Keratinocyte (primary cell): ENCODE results near the gene MRPL24. TPM values are rescaled to one million over a fixed set of nuclear protein-coding genes. Genes with fewer than 3 reads are reported as not detected.

ENCODE experiments used
- DNase-seq: peaks from one replicate; pipeline ENCODE4 v3.0.0-alpha.2; 2011; ENCODE audit warnings: low read depth, missing footprints, low spot score
- FAIRE-seq: peaks from 2 replicates; lab custom pipeline; 2011; peaks lifted over from hg19 to GRCh38; lab: Jason Lieb, UNC
- H2AFZ ChIP-seq: 2 replicates; pipeline ENCODE4 v1.6.0; 2012; ENCODE audit warnings: low read length, control low read depth, inconsistent platforms; ENCODE audit not compliant: control insufficient read depth
- H3K27ac ChIP-seq: 2 replicates; pipeline ENCODE4 v1.5.1; 2011; ENCODE audit warnings: low read length; ENCODE audit not compliant: control insufficient read depth, insufficient read depth
- H3K27me3 ChIP-seq: 3 replicates; pipeline ENCODE4 v1.6.0; 2011; ENCODE audit warnings: low read length; ENCODE audit not compliant: control insufficient read depth, insufficient read depth; ENCODE audit errors: extremely low read depth
- H3K36me3 ChIP-seq, 2 experiments: 2 replicates in 1 of 2; 3 replicates in 1 of 2; pipeline ENCODE4 v1.5.1; 2011; ENCODE audit warnings: low read length in 2 of 2, mild to moderate bottlenecking in 1 of 2; ENCODE audit not compliant: control insufficient read depth in 2 of 2, insufficient read depth in 2 of 2; ENCODE audit errors: extremely low read depth in 1 of 2
- H3K4me1 ChIP-seq: 3 replicates; pipeline ENCODE4 v1.5.1; 2011; ENCODE audit warnings: low read length; ENCODE audit not compliant: control insufficient read depth, insufficient read depth; ENCODE audit errors: extremely low read depth
- H3K4me2 ChIP-seq: 3 replicates; pipeline ENCODE4 v1.6.0; 2011; ENCODE audit warnings: low read depth, low read length; ENCODE audit not compliant: control insufficient read depth, insufficient read depth; ENCODE audit errors: extremely low read depth
- H3K4me3 ChIP-seq, 3 experiments: fragments of 200-600 bp in 1 of 3; sonication (generic) in 1 of 3; 2 replicates in 2 of 3; 3 replicates in 1 of 3; pipeline ENCODE4 v1.5.1; 2011 to 2016; ENCODE audit warnings: low read length in 3 of 3, mild to moderate bottlenecking in 3 of 3, control low read depth in 2 of 3, inconsistent platforms in 1 of 3, low read depth in 1 of 3, mixed read lengths in 1 of 3, mixed run types in 1 of 3, moderate library complexity in 1 of 3; ENCODE audit not compliant: control insufficient read depth in 2 of 3, insufficient read depth in 2 of 3; ENCODE audit errors: extremely low read depth in 1 of 3
- H3K79me2 ChIP-seq: 2 replicates; pipeline ENCODE4 v1.6.0; 2012; ENCODE audit warnings: low read length; ENCODE audit not compliant: control insufficient read depth, insufficient read depth
- H3K9ac ChIP-seq: 3 replicates; pipeline ENCODE4 v1.6.0; 2011; ENCODE audit warnings: low read length; ENCODE audit not compliant: control insufficient read depth, insufficient read depth; ENCODE audit errors: extremely low read depth
- H3K9me1 ChIP-seq: 3 replicates; pipeline ENCODE4 v1.6.0; 2011; ENCODE audit warnings: low read length; ENCODE audit not compliant: control insufficient read depth, insufficient read depth; ENCODE audit errors: extremely low read depth
- H3K9me3 ChIP-seq: 2 replicates; pipeline ENCODE4 v1.5.1; 2012; ENCODE audit warnings: low read depth, low read length; ENCODE audit not compliant: control insufficient read depth
- H4K20me1 ChIP-seq: 3 replicates; pipeline ENCODE4 v1.6.0; 2011; ENCODE audit warnings: low read length; ENCODE audit not compliant: control insufficient read depth, insufficient read depth; ENCODE audit errors: extremely low read depth
- EZH2 ChIP-seq: IDR thresholded peaks from one replicate; pipeline ENCODE4 v1.6.1; 2012; ENCODE audit warnings: inconsistent platforms, mild to moderate bottlenecking, low read length, moderate library complexity
- dilution Hi-C: fragments of 300-500 bp; cut with MboI; formaldehyde crosslinking; loops from one replicate; pipeline ENCODE4 v1.7.0; 2020; ENCODE audit warnings: low sequenced_read_pairs; ENCODE audit not compliant: extremely low pct_ligation_motif_present
- polyA plus RNA-seq, 5 experiments: library from polyadenylated mRNA; depleted of rRNA in 3 of 5; stranded (reverse) in 3 of 5; stranded (forward) in 1 of 5; unstranded in 1 of 5; fragments of >200 nt; gene quantifications; 1 replicate in 1 of 5; 2 replicates in 3 of 5; 3 replicates in 1 of 5; pipeline versions ENCODE4 v1.2.1 to v1.2.3, GENCODE V29; 2011 to 2012; ENCODE audit warnings: missing spikeins in 2 of 5, low read depth in 1 of 5, low replicate concordance in 1 of 5
- TF ChIP-seq, protein P1 (sequence below), 3 experiments: IDR thresholded peaks in 1 of 3; conservative IDR thresholded peaks in 1 of 3; optimal IDR thresholded peaks in 1 of 3; 2 replicates in 2 of 3; 3 replicates in 1 of 3; pipeline versions ENCODE3 to v1.5.1; 2011; ENCODE audit warnings: low read length in 3 of 3, mild to moderate bottlenecking in 3 of 3, moderate library complexity in 2 of 3, control low read depth in 1 of 3, inconsistent platforms in 1 of 3; ENCODE audit not compliant: insufficient read depth in 2 of 3; ENCODE audit errors: extremely low read depth in 1 of 3

Gene MRPL24
- polyA plus RNA-seq, 1 donor (not counting 4 experiments of a cell fraction or from before 2014, with no cell fraction given) = 157 TPM

DNA sequence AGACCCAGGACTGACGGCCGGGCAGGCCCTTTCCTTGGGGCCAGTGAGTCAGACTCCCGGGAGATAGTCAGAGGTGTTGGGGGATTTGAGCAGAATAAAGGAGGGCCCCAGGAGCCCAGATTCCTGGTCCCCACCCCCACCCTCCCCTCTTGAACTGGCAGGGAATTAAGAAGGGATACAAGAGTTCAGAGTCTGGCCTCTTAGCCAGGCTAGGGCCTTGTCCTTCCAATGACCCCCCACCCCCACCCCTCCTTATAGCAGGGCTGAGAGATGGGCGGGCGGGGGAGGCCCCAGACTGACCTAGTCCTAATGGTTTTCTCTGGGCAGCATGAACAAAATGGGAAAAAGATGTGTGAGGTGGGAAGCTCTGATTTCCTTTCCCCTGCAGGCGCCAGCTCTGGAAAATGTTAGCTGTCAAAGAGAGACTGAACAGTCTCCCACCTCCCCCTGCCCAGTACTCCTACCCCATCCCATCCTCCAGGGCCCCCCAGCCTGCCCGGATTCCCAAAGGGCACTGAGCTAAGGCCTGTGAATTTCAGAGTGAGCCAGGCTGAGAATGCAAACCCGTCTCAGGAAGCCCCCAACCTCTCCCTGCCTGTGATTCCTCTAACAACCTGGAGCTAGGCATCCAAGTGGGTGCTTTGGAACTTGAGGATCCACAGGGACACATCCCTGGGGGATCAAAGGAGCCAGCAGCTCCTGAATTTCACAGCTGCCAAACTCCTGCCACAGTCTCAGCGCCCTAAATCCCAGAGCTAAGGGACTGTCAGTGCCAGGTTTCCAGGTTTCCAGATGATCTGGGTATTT, 29.7 kb downstream of the MRPL24 start:
- Histone ChIP-seq H3K9me3 (no peaks in the 10 kb centered on the region), H3K36me3 (no peaks in the 10 kb centered on the region), H3K9me1 (no peaks in the 10 kb centered on the region), H3K27me3 (peaks cover 13% of the 10 kb centered on the region), H3K27ac (no peak overlapping the region), H3K79me2 (no peaks in the 10 kb centered on the region), H2AFZ (no peak overlapping the region), H3K4me3 (no peak overlapping the region), H3K4me1 (peaks cover 26% of the 10 kb centered on the region), H4K20me1 (no peaks in the 10 kb centered on the region), H3K9ac (no peak overlapping the region), H3K4me2 (no peak overlapping the region)
- no peak for TF ChIP-seq EZH2
- TF ChIP-seq, protein P1, sequence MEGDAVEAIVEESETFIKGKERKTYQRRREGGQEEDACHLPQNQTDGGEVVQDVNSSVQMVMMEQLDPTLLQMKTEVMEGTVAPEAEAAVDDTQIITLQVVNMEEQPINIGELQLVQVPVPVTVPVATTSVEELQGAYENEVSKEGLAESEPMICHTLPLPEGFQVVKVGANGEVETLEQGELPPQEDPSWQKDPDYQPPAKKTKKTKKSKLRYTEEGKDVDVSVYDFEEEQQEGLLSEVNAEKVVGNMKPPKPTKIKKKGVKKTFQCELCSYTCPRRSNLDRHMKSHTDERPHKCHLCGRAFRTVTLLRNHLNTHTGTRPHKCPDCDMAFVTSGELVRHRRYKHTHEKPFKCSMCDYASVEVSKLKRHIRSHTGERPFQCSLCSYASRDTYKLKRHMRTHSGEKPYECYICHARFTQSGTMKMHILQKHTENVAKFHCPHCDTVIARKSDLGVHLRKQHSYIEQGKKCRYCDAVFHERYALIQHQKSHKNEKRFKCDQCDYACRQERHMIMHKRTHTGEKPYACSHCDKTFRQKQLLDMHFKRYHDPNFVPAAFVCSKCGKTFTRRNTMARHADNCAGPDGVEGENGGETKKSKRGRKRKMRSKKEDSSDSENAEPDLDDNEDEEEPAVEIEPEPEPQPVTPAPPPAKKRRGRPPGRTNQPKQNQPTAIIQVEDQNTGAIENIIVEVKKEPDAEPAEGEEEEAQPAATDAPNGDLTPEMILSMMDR (optimal IDR thresholded peaks at IDR 0.05 in 1 of 3, IDR thresholded peaks at IDR 0.05 in 1 of 3, conservative IDR thresholded peaks at IDR 0.05 in 1 of 3; ENCODE audit: extremely low read depth in 1 of 3, insufficient read depth in 2 of 3, low read length in 3 of 3) = no peak
- FAIRE-seq (no peak), DNase-seq (no peak)
- dilution Hi-C loops = no loop called here

DNA sequence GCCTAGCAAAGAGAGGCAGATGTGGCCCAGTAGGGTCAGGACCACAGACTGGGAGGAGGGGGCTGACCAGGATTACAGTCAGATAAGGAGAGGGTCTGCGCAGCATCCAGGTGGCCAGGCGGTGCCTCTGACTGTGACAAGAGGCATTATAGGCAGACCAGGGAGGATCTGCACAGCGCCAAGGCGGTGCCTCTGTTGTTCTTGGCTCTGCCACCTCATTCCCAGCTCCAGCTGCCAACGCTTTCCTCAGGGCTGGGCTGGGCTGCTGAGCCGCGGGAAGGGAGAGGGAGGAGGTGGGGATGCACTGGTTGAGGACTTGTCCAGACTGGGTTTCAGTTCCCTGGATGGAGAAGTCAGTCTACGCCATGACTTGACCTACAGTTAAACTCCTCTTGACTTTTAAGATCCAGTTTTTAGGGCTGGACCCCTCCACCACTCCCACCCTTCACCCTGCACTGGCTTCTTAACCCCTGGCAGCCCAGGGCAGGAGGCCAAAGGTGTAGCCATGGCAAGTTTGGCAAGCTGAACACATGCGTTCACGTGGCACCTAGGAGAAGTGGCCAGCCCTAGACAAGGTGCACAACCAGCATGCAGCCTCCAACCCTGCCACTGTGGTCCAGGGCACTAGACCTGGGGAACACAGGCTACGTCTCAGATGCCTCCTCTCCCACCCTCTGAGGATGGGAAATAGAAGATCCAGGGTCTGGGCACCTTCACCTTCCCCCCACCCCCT, 31.0 kb downstream of the MRPL24 start:
- Histone ChIP-seq H3K27me3 (peaks cover 20% of the 10 kb centered on the region), H3K79me2 (no peaks in the 10 kb centered on the region), H3K4me1 (peaks cover 37% of the 10 kb centered on the region), H3K9me1 (no peaks in the 10 kb centered on the region), H3K36me3 (no peaks in the 10 kb centered on the region), H4K20me1 (no peaks in the 10 kb centered on the region), H3K27ac (no peak overlapping the region), H3K9ac (no peak overlapping the region), H2AFZ (no peak overlapping the region), H3K9me3 (no peaks in the 10 kb centered on the region), H3K4me2 (peak overlapping the region; percentile 52), H3K4me3 (peak overlapping the region in 1 of 3 experiments; percentile 4)
- TF ChIP-seq, protein P1 (optimal IDR thresholded peaks at IDR 0.05 in 1 of 3, IDR thresholded peaks at IDR 0.05 in 1 of 3, conservative IDR thresholded peaks at IDR 0.05 in 1 of 3; ENCODE audit: extremely low read depth in 1 of 3, insufficient read depth in 2 of 3, low read length in 3 of 3) = no peak
- no peak for TF ChIP-seq EZH2
- dilution Hi-C loops = no loop called here
- FAIRE-seq = peak; percentile 99
- no peak for DNase-seq
